GM12872 (cell line): Measurements from ENCODE around the gene CHP2.

Experiments
- CTCF ChIP-seq: IDR thresholded peaks from 3 replicates; pipeline ENCODE4 v1.5.1; 2011; ENCODE audit warnings: low read depth, mild to moderate bottlenecking, low read length, moderate library complexity; ENCODE audit not compliant: insufficient read depth

The CHP2 gene

GRCh38 chr16:23773339-23773738, 18.5 kb downstream of the CHP2 start:
- TF ChIP-seq CTCF = no peak

- TF ChIP-seq CTCF = no peak
Observed at GRCh38 chr16:23781176-23781575, 26.4 kb downstream of the CHP2 start.

- no peak for TF ChIP-seq CTCF
Observed at GRCh38 chr16:23784811-23785447, 30.1 kb downstream of the CHP2 start.

GRCh38 chr16:23785842-23786241, 31.0 kb downstream of the CHP2 start:
- no peak for TF ChIP-seq CTCF

- no peak for TF ChIP-seq CTCF
Observed at GRCh38 chr16:23786964-23787561, 32.2 kb downstream of the CHP2 start.

- no peak for TF ChIP-seq CTCF
Observed at GRCh38 chr16:23788685-23789084, 33.9 kb downstream of the CHP2 start.

- TF ChIP-seq CTCF = no peak
Observed at GRCh38 chr16:23795378-23795777, 40.6 kb downstream of the CHP2 start.
